NB4 (cell line): ENCODE measurements around the gene PLEK.

ENCODE experiments used
- DNase-seq: peaks from one replicate; pipeline ENCODE4 v3.0.0; 2010; ENCODE audit warnings: low read depth
- H3K4me3 ChIP-seq: one replicate; pipeline ENCODE4 v1.5.1; 2011; ENCODE audit warnings: mild to moderate bottlenecking, low read depth, low read length, moderate library complexity
- MYC ChIP-seq: IDR thresholded peaks from 2 replicates; pipeline ENCODE4 v1.6.1; 2011; ENCODE audit warnings: low read depth, low read length
- POLR2A ChIP-seq: IDR thresholded peaks from 2 replicates; pipeline ENCODE4 v1.6.1; 2011; ENCODE audit warnings: mild to moderate bottlenecking; ENCODE audit not compliant: insufficient read length; ENCODE audit errors: extremely low read depth
- TF ChIP-seq, protein P1 (sequence below): IDR thresholded peaks from one replicate; pipeline ENCODE4 v1.5.1; 2012; ENCODE audit warnings: low read depth, low read length
- TF ChIP-seq, protein P2 (sequence below): IDR thresholded peaks from 2 replicates; pipeline ENCODE4 v1.6.1; 2011; ENCODE audit warnings: low read depth, low read length

The PLEK gene

GRCh38 chr2:68320118-68320641 lies 44.9 kb upstream of the PLEK start:
- TF ChIP-seq POLR2A (no peak), MYC (no peak)
- TF ChIP-seq, protein P1, sequence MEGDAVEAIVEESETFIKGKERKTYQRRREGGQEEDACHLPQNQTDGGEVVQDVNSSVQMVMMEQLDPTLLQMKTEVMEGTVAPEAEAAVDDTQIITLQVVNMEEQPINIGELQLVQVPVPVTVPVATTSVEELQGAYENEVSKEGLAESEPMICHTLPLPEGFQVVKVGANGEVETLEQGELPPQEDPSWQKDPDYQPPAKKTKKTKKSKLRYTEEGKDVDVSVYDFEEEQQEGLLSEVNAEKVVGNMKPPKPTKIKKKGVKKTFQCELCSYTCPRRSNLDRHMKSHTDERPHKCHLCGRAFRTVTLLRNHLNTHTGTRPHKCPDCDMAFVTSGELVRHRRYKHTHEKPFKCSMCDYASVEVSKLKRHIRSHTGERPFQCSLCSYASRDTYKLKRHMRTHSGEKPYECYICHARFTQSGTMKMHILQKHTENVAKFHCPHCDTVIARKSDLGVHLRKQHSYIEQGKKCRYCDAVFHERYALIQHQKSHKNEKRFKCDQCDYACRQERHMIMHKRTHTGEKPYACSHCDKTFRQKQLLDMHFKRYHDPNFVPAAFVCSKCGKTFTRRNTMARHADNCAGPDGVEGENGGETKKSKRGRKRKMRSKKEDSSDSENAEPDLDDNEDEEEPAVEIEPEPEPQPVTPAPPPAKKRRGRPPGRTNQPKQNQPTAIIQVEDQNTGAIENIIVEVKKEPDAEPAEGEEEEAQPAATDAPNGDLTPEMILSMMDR = no peak
- TF ChIP-seq, protein P2, sequence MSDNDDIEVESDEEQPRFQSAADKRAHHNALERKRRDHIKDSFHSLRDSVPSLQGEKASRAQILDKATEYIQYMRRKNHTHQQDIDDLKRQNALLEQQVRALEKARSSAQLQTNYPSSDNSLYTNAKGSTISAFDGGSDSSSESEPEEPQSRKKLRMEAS = no peak
- H3K4me3 ChIP-seq = peak overlapping the region; percentile 42
- peak; percentile 17 for DNase-seq

DNA sequence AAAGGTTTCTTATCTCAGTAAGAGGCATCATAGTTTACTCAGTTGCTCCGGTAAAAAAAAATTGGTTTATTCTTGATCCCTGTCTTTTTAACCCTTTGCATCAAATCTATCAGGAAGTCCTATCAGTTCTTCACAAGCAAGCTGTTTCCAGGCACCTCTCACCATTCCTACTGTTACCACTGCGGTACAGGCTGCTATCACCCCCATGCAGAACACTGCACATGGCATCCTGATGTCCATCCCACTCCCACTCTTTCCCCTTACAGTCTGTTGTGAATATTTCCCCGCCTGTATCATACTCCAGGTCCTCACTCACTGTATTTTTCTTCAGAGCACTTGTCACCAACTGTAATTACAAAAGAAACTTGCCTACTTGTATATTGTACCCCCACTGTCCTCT lies 40.0 kb upstream of the PLEK start:
- H3K4me3 ChIP-seq = no peak overlapping the region
- TF ChIP-seq MYC (no peak), POLR2A (no peak)
- TF ChIP-seq, protein P1 = no peak
- TF ChIP-seq, protein P2 = no peak
- no peak for DNase-seq

- no peak for DNase-seq
- TF ChIP-seq, protein P1 = no peak
- TF ChIP-seq POLR2A = no peak
- TF ChIP-seq, protein P2 = no peak
- no peak for TF ChIP-seq MYC
- H3K4me3 ChIP-seq = no peak overlapping the region
These were observed 36.2 kb upstream of the PLEK start for GRCh38 chr2:68328901-68329300.

GRCh38 chr2:68330691-68331090 lies 34.4 kb upstream of the PLEK start:
- DNase-seq = no peak
- TF ChIP-seq MYC (no peak), POLR2A (no peak)
- TF ChIP-seq, protein P2 = no peak
- TF ChIP-seq, protein P1 = no peak
- H3K4me3 ChIP-seq = no peak overlapping the region

GRCh38 chr2:68333009-68333408 lies 32.1 kb upstream of the PLEK start:
- TF ChIP-seq, protein P1 = no peak
- no peak for TF ChIP-seq POLR2A
- no peak for TF ChIP-seq MYC
- TF ChIP-seq, protein P2 = no peak
- no peak for DNase-seq
- no peak overlapping the region for H3K4me3 ChIP-seq
